GM23338 (cell line): ENCODE data around the gene OTOGL. TPM values are rescaled to one million over a fixed set of nuclear protein-coding genes. Genes with fewer than 3 reads are reported as not detected.

Experiments
- ATAC-seq: fragments of 200-7000 bp; cut with Tn5 transposase; 3 replicates; pipeline ENCODE4 v1.9.1; 2020
- DNase-seq: peaks from one replicate; pipeline ENCODE4 v3.0.0-alpha.2; 2015; ENCODE audit warnings: low spot score
- H2AFZ ChIP-seq: fragments of 200-600 bp; sonication (generic); 2 replicates; pipeline ENCODE4 v1.8.0; 2016; ENCODE audit warnings: antibody characterized with exemption, mild to moderate bottlenecking, moderate library complexity
- H3F3A ChIP-seq: fragments of 200-600 bp; sonication (generic); replicated peaks from 2 replicates; pipeline ENCODE4 v1.8.0; 2017; ENCODE audit warnings: antibody characterized with exemption, mixed run types, low read depth
- H3K27ac ChIP-seq: fragments of 200-600 bp; sonication (generic); 2 replicates; pipeline ENCODE4 v1.6.1; 2016; ENCODE audit warnings: low read depth
- H3K27me3 ChIP-seq: fragments of 200-600 bp; sonication (generic); 2 replicates; pipeline ENCODE4 v1.8.0; 2016; ENCODE audit warnings: mild to moderate bottlenecking, mixed run types, moderate library complexity; ENCODE audit not compliant: insufficient read depth
- H3K36me3 ChIP-seq: fragments of 200-600 bp; sonication (generic); 2 replicates; pipeline ENCODE4 v1.8.0; 2016; ENCODE audit warnings: mild to moderate bottlenecking; ENCODE audit not compliant: insufficient read depth
- H3K4me1 ChIP-seq: fragments of 200-600 bp; sonication (generic); 2 replicates; pipeline ENCODE4 v1.8.0; 2016; ENCODE audit warnings: mild to moderate bottlenecking, moderate library complexity; ENCODE audit not compliant: insufficient read depth
- H3K4me2 ChIP-seq: fragments of 200-600 bp; sonication (generic); 2 replicates; pipeline ENCODE4 v1.7.1; 2017; ENCODE audit warnings: mixed run types
- H3K4me3 ChIP-seq: fragments of 200-600 bp; sonication (generic); 2 replicates; pipeline ENCODE4 v1.6.1; 2016; ENCODE audit warnings: mixed run types
- H3K79me2 ChIP-seq: fragments of 200-600 bp; sonication (generic); replicated peaks from 2 replicates; pipeline ENCODE4 v1.8.0; 2017; ENCODE audit warnings: mild to moderate bottlenecking; ENCODE audit not compliant: insufficient read depth
- H3K9me2 ChIP-seq: fragments of 200-600 bp; sonication (generic); 2 replicates; pipeline ENCODE4 v1.8.0; 2017; ENCODE audit not compliant: insufficient read depth
- H4K20me1 ChIP-seq: fragments of 200-600 bp; sonication (generic); replicated peaks from 2 replicates; pipeline ENCODE4 v1.8.0; 2017; ENCODE audit warnings: mild to moderate bottlenecking; ENCODE audit not compliant: insufficient read depth
- H3K27ac Mint-ChIP-seq: 2 replicates; pipeline ENCODE4 v1.8.0; 2020; ENCODE audit warnings: inconsistent platforms, mild to moderate bottlenecking, moderate library complexity, mixed read lengths
- H3K27me3 Mint-ChIP-seq: 3 replicates; pipeline ENCODE4 v1.8.0; 2022; ENCODE audit warnings: low read depth, mild to moderate bottlenecking, moderate library complexity, mixed read lengths, inconsistent platforms; ENCODE audit not compliant: insufficient read depth, poor library complexity
- H3K36me3 Mint-ChIP-seq: 3 replicates; pipeline ENCODE4 v1.8.0; 2021; ENCODE audit warnings: low read depth, mild to moderate bottlenecking, inconsistent platforms, moderate library complexity, mixed read lengths
- H3K4me1 Mint-ChIP-seq: 3 replicates; pipeline ENCODE4 v1.8.0; 2020; ENCODE audit warnings: mild to moderate bottlenecking, inconsistent platforms, mixed read lengths
- H3K4me3 Mint-ChIP-seq: 3 replicates; pipeline ENCODE4 v1.8.0; 2021; ENCODE audit warnings: moderate library complexity, mild to moderate bottlenecking, inconsistent platforms, mixed read lengths
- H3K9me3 Mint-ChIP-seq: 3 replicates; pipeline ENCODE4 v1.8.0; 2020; ENCODE audit warnings: moderate library complexity, mild to moderate bottlenecking, inconsistent platforms, mixed read lengths
- CREB1 ChIP-seq: fragments of 250-450 bp; sonication (Bioruptor Pico); IDR thresholded peaks from 2 replicates; pipeline ENCODE4 v1.5.0; 2020; ENCODE audit warnings: low read depth, mild to moderate bottlenecking, moderate library complexity
- CTCF ChIP-seq, 2 experiments: fragments of 200-600 bp in 1 of 2; sonication (generic) in 1 of 2; conservative IDR thresholded peaks; 2 replicates each; pipeline versions ENCODE4 v1.5.1 to v1.6.1; 2016 to 2017; ENCODE audit warnings: antibody characterized with exemption in 2 of 2, low read depth in 2 of 2, mild to moderate bottlenecking in 2 of 2, moderate library complexity in 1 of 2
- EZH2 ChIP-seq: fragments of 200-600 bp; sonication (generic); IDR thresholded peaks from one replicate; pipeline ENCODE4 v1.8.0; 2017; ENCODE audit warnings: antibody characterized with exemption, mild to moderate bottlenecking, low read depth; ENCODE audit not compliant: unreplicated experiment
- EZH2phosphoT487 ChIP-seq: fragments of 200-600 bp; sonication (generic); IDR thresholded peaks from one replicate; pipeline ENCODE4 v1.8.1; 2018; ENCODE audit warnings: antibody characterized with exemption; ENCODE audit not compliant: unreplicated experiment
- NANOG ChIP-seq: IDR thresholded peaks from 2 replicates; pipeline ENCODE4 v1.6.1; 2016; ENCODE audit warnings: antibody characterized with exemption, borderline replicate concordance
- REST ChIP-seq: IDR thresholded peaks from one replicate; pipeline ENCODE4 v1.6.1; 2018; ENCODE audit warnings: antibody characterized with exemption; ENCODE audit not compliant: unreplicated experiment
- STAT1 ChIP-seq: IDR thresholded peaks from one replicate; pipeline ENCODE4 v1.6.1; 2016; ENCODE audit warnings: antibody characterized with exemption; ENCODE audit not compliant: unreplicated experiment
- ZNF114 ChIP-seq: fragments of 250-450 bp; sonication (Bioruptor Pico); IDR thresholded peaks from 2 replicates; pipeline ENCODE4 v1.5.0; 2020; ENCODE audit warnings: mild to moderate bottlenecking, moderate library complexity
- ZNF331 ChIP-seq: fragments of 250-450 bp; sonication (Bioruptor Pico); IDR thresholded peaks from 2 replicates; pipeline ENCODE4 v1.5.0; 2020; ENCODE audit warnings: low read depth, mild to moderate bottlenecking, moderate library complexity
- ZNF462 ChIP-seq: fragments of 250-450 bp; sonication (Bioruptor Pico); IDR thresholded peaks from 2 replicates; pipeline ENCODE4 v1.5.0; 2020; ENCODE audit warnings: mild to moderate bottlenecking, moderate library complexity
- polyA plus RNA-seq: library from polyadenylated mRNA; unstranded; fragments of >200 nt; fragmentation: Nextera tagmentation; extraction: Ambion mirVana; gene quantifications from 2 replicates; pipeline ENCODE4 v1.2.1, GENCODE V29; 2016
- total RNA-seq: library from RNA; depleted of rRNA; stranded (reverse); fragments of >200 nt; shearing (Covaris generic); gene quantifications from 2 replicates; pipeline ENCODE4 v1.2.3, GENCODE V29; 2014
- TF ChIP-seq, protein P1 (sequence below): IDR thresholded peaks from 2 replicates; pipeline ENCODE4 v1.6.1; 2016; ENCODE audit warnings: antibody characterized with exemption

Gene OTOGL
- total and polyA plus RNA-seq, 2 experiments from 2014 or later, result 0.36 to 0.66 TPM

- TF ChIP-seq CTCF (conservative IDR thresholded peaks at IDR 0.05; ENCODE audit: low read depth in 2 of 2), result no peak
- no peak for TF ChIP-seq EZH2
- TF ChIP-seq STAT1, result no peak
- TF ChIP-seq CREB1 (CRISPR knock-in tag), result no peak
- TF ChIP-seq, protein P1, sequence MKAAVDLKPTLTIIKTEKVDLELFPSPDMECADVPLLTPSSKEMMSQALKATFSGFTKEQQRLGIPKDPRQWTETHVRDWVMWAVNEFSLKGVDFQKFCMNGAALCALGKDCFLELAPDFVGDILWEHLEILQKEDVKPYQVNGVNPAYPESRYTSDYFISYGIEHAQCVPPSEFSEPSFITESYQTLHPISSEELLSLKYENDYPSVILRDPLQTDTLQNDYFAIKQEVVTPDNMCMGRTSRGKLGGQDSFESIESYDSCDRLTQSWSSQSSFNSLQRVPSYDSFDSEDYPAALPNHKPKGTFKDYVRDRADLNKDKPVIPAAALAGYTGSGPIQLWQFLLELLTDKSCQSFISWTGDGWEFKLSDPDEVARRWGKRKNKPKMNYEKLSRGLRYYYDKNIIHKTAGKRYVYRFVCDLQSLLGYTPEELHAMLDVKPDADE, result no peak
- TF ChIP-seq ZNF331 (CRISPR knock-in tag), result no peak
- no peak for TF ChIP-seq EZH2phosphoT487
- no peak for TF ChIP-seq NANOG
Measured at GRCh38 chr12:80059102-80059501, 40.2 kb upstream of the OTOGL start (continued).

DNA sequence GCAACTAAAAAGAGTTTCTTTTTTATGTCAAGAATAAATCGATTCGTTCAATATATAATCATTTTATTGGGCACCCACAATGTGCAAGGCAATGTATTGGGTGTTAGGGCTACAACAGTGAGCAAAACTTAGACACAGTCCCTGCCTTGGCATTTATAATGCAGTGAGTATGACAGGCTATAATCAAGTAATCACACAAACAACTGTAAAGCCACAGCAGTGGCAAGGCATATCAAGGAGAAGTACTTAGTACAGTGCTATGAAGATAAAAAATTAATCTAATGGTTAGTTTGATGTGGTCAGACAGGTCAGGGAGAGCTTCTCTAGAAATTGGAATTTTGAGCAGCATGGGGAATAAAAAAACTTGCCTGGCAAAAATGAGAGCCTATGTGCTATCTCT lies 39.5 kb upstream of the OTOGL start:
- no peaks in the 10 kb centered on the region for H3K9me3 Mint-ChIP-seq
- Histone ChIP-seq H3K4me3 (no peak overlapping the region), H3K36me3 (no peaks in the 10 kb centered on the region), H3K27me3 (no peaks in the 10 kb centered on the region), H2AFZ (no peak overlapping the region), H3K9me2 (no peaks in the 10 kb centered on the region), H3K79me2 (no peaks in the 10 kb centered on the region), H3K4me2 (no peak overlapping the region), H3K4me1 (peaks cover 11% of the 10 kb centered on the region; the same call in 1 of the 2 replicates), H3K27ac (no peak overlapping the region), H3F3A (no peaks in the 10 kb centered on the region), H4K20me1 (no peaks in the 10 kb centered on the region)
- H3K4me1 Mint-ChIP-seq, result peaks cover 5% of the 10 kb centered on the region; the same call in 1 of the 3 replicates
- no peaks in the 10 kb centered on the region for H3K36me3 Mint-ChIP-seq
- H3K27me3 Mint-ChIP-seq, result no peaks in the 10 kb centered on the region
- H3K4me3 Mint-ChIP-seq, result no peak overlapping the region
- DNase-seq, result no peak
- no peak overlapping the region for H3K27ac Mint-ChIP-seq
- no peak for ATAC-seq
- TF ChIP-seq EZH2 (no peak), STAT1 (no peak), ZNF462 (CRISPR knock-in tag) (no peak), REST (no peak), NANOG (no peak), ZNF331 (CRISPR knock-in tag) (no peak), ZNF114 (CRISPR knock-in tag) (no peak)
- TF ChIP-seq, protein P1, result no peak
